HTERT RPE-1 (cell line): ENCODE results near the gene PPP1R9B.

Experiments used
- in situ Hi-C: fragments of 300-500 bp; cut with MboI; formaldehyde crosslinking; loops from 4 replicates; pipeline ENCODE4 v1.14.3; 2020; ENCODE audit warnings: low sequenced_read_pairs

PPP1R9B gene

GRCh38 chr17:50161911-50162288 is 11.4 kb upstream of the PPP1R9B start:
- in situ Hi-C loops, result no loop called here

- in situ Hi-C loops, result no loop called here
Measured at GRCh38 chr17:50161023-50161910, 10.8 kb upstream of the PPP1R9B start.

- in situ Hi-C loops, result no loop called here
Measured at GRCh38 chr17:50157891-50158290, 7.4 kb upstream of the PPP1R9B start.

- in situ Hi-C loops, result no loop called here
Measured at GRCh38 chr17:50155115-50155819, 4.8 kb upstream of the PPP1R9B start.

GRCh38 chr17:50154604-50155003 is 4.1 kb upstream of the PPP1R9B start:
- in situ Hi-C loops, result no loop called here

- in situ Hi-C loops, result no loop called here
Measured at GRCh38 chr17:50153650-50154575, 3.4 kb upstream of the PPP1R9B start.

- in situ Hi-C loops, result no loop called here
Measured at GRCh38 chr17:50152736-50153135, 2.3 kb upstream of the PPP1R9B start.

- in situ Hi-C loops, result no loop called here
Measured at GRCh38 chr17:50151937-50152547, 1.6 kb upstream of the PPP1R9B start.

GRCh38 chr17:50151041-50151936 is 812 bp upstream of the PPP1R9B start:
- in situ Hi-C loops, result no loop called here

GRCh38 chr17:50149417-50150353 is 792 bp downstream of the PPP1R9B start:
- in situ Hi-C loops, result no loop called here

- in situ Hi-C loops, result no loop called here
Measured at GRCh38 chr17:50149091-50149416, 1.4 kb downstream of the PPP1R9B start.

- in situ Hi-C loops, result no loop called here
Measured at GRCh38 chr17:50148226-50149090, 2.0 kb downstream of the PPP1R9B start.

- in situ Hi-C loops, result no loop called here
Measured at GRCh38 chr17:50147841-50148225, 2.6 kb downstream of the PPP1R9B start.

GRCh38 chr17:50146927-50147665 is 3.4 kb downstream of the PPP1R9B start:
- in situ Hi-C loops, result no loop called here

- in situ Hi-C loops, result no loop called here
Measured at GRCh38 chr17:50146230-50146926, 4.1 kb downstream of the PPP1R9B start.

- in situ Hi-C loops, result no loop called here
Measured at GRCh38 chr17:50145532-50146229, 4.8 kb downstream of the PPP1R9B start.
